GM23248 (cell line): ENCODE measurements around the gene TPK1. TPM values are rescaled to one million over a fixed set of nuclear protein-coding genes. Genes with fewer than 3 reads are reported as not detected.

Source experiments
- DNase-seq: peaks from one replicate; pipeline ENCODE4 v3.0.0-alpha.2; 2015
- H2AFZ ChIP-seq: fragments of 200-600 bp; sonication (generic); 2 replicates; pipeline ENCODE4 v1.6.1; 2016; ENCODE audit warnings: antibody characterized with exemption
- H3F3A ChIP-seq: fragments of 200-600 bp; sonication (generic); 2 replicates; pipeline ENCODE4 v1.6.1; 2016; ENCODE audit warnings: mild to moderate bottlenecking, antibody characterized with exemption, mixed run types; ENCODE audit not compliant: insufficient read depth
- H3K27ac ChIP-seq: fragments of 200-600 bp; sonication (generic); 2 replicates; pipeline ENCODE4 v1.5.1; 2016; ENCODE audit warnings: mild to moderate bottlenecking
- H3K27me3 ChIP-seq: fragments of 200-600 bp; sonication (generic); replicated peaks from 2 replicates; pipeline ENCODE4 v1.6.1; 2016; ENCODE audit warnings: mild to moderate bottlenecking; ENCODE audit not compliant: insufficient read depth
- H3K36me3 ChIP-seq: fragments of 200-600 bp; sonication (generic); 2 replicates; pipeline ENCODE4 v1.6.1; 2016; ENCODE audit warnings: low read depth, mild to moderate bottlenecking
- H3K4me1 ChIP-seq: fragments of 200-600 bp; sonication (generic); 2 replicates; pipeline ENCODE4 v1.6.1; 2016; ENCODE audit warnings: mild to moderate bottlenecking; ENCODE audit not compliant: insufficient read depth
- H3K4me2 ChIP-seq: fragments of 200-600 bp; sonication (generic); one replicate; pipeline ENCODE4 v1.6.1; 2016; ENCODE audit warnings: mild to moderate bottlenecking; ENCODE audit not compliant: unreplicated experiment
- H3K4me3 ChIP-seq: fragments of 200-600 bp; sonication (generic); 2 replicates; pipeline ENCODE4 v1.5.1; 2016; ENCODE audit warnings: mild to moderate bottlenecking
- H3K79me2 ChIP-seq: fragments of 200-600 bp; sonication (generic); 2 replicates; pipeline ENCODE4 v1.6.1; 2016; ENCODE audit warnings: mild to moderate bottlenecking; ENCODE audit not compliant: insufficient read depth
- H3K9ac ChIP-seq: fragments of 200-600 bp; sonication (generic); 2 replicates; pipeline ENCODE4 v1.6.1; 2016; ENCODE audit warnings: mild to moderate bottlenecking
- H3K9me2 ChIP-seq: fragments of 200-600 bp; sonication (generic); 2 replicates; pipeline ENCODE4 v1.6.1; 2016; ENCODE audit warnings: mixed run types, mild to moderate bottlenecking, moderate library complexity; ENCODE audit not compliant: insufficient read depth
- H3K9me3 ChIP-seq: fragments of 200-600 bp; sonication (generic); one replicate; pipeline ENCODE4 v1.6.1; 2017; ENCODE audit warnings: low read depth
- H4K20me1 ChIP-seq: fragments of 200-600 bp; sonication (generic); 2 replicates; pipeline ENCODE4 v1.6.0; 2016; ENCODE audit not compliant: insufficient read depth
- EZH2 ChIP-seq: fragments of 200-600 bp; sonication (generic); IDR thresholded peaks from 2 replicates; pipeline ENCODE4 v1.6.1; 2018; ENCODE audit warnings: antibody characterized with exemption, mild to moderate bottlenecking; ENCODE audit not compliant: insufficient read depth, poor library complexity, severe bottlenecking
- EZH2phosphoT487 ChIP-seq: fragments of 200-600 bp; sonication (generic); IDR thresholded peaks from 2 replicates; pipeline ENCODE4 v1.6.1; 2018; ENCODE audit warnings: antibody characterized with exemption, moderate library complexity, mild to moderate bottlenecking, low read depth; ENCODE audit not compliant: insufficient read depth
- WGBS, 2 experiments: methylation state at CpG; one replicate each; pipeline ENCODE4 v1.1.6; 2015 to 2017; ENCODE audit warnings: low lambda C conversion rate in 2 of 2, low coverage in 1 of 2; ENCODE audit errors: missing lambda C conversion rate in 2 of 2; 5-methylcytosine and 5-hydroxymethylcytosine counted together
- in situ Hi-C: fragments of 300-500 bp; cut with MboI; formaldehyde crosslinking; loops from 2 replicates; pipeline ENCODE4 v1.15.0; 2020
- polyA plus RNA-seq: library from polyadenylated mRNA; unstranded; fragments of >200 nt; fragmentation: Nextera tagmentation; extraction: Ambion mirVana; gene quantifications from 2 replicates; pipeline ENCODE4 v1.2.1, GENCODE V29; 2016
- total RNA-seq: library from RNA; depleted of rRNA; stranded (reverse); fragments of >200 nt; shearing (Covaris generic); gene quantifications from 2 replicates; pipeline ENCODE4 v1.2.3, GENCODE V29; 2014

Gene TPK1
- total and polyA plus RNA-seq, 2 experiments from 2014 or later, result 2.9 to 3.7 TPM

DNA sequence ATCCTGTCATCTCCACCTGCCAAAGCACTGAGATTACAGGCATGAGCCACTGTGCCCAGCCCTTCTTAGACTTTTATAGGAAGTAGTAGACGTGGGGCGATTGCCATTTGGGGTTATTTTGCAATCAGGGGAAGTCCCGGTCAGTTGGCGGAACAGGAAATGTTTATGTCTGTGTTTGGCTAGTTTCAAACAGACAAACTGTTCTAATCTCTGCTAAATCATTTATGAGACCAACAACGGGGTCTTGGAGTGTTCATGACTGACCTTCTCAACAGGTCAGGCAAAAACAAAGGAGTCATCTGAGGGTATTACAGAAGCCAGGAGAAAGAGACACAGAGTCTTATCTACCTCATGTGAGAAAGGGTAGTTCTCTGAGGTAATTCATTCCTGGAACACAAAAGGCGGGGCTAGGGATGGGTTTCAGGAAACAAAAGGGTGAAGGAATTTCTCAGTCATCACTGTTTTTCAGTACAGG lies 6.6 kb upstream of the TPK1 start:
- Histone ChIP-seq H3K4me3 (no peak overlapping the region), H3K9me2 (no peaks in the 10 kb centered on the region), H3F3A (no peaks in the 10 kb centered on the region), H3K4me1 (no peaks in the 10 kb centered on the region), H3K79me2 (no peaks in the 10 kb centered on the region), H3K27me3 (no peaks in the 10 kb centered on the region), H3K9me3 (no peaks in the 10 kb centered on the region), H3K9ac (no peak overlapping the region), H3K4me2 (no peak overlapping the region), H2AFZ (0 out of 2 replicates have a peak overlapping the region, but pooled peaks have one; percentile 26), H4K20me1 (no peaks in the 10 kb centered on the region), H3K27ac (no peak overlapping the region), H3K36me3 (no peaks in the 10 kb centered on the region)
- WGBS, 2 experiments, result 34 to 37% methylated on average over 6 of the region's 6 CpGs
- in situ Hi-C loops, result no loop called here
- DNase-seq, result no peak
- TF ChIP-seq EZH2phosphoT487 (no peak), EZH2 (no peak)

DNA sequence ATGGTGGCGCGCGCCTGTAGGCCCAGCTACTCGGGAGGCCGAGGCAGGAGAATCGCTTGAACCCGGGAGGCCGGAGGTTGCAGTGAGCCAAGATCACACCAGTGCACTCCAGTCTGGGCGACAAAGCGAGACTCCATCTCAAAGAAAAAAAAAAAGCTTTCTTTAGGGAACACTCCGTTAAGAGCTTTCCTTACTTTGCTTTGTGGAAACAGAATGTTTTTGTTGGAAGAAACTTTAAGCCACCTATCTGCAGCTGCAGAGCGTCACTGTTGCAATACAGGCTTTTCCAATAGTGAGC lies 641 bp upstream of the TPK1 start:
- Histone ChIP-seq H3K36me3 (no peaks in the 10 kb centered on the region), H3K79me2 (no peaks in the 10 kb centered on the region), H3K9me3 (no peaks in the 10 kb centered on the region), H3K27ac (no peak overlapping the region), H3K4me1 (0 out of 2 replicates have a peak, but pooled peaks cover 4% of the 10 kb centered on the region), H3K4me3 (no peak overlapping the region), H2AFZ (peak overlapping the region; percentile 99), H3F3A (peaks cover 11% of the 10 kb centered on the region), H3K9ac (no peak overlapping the region), H3K4me2 (no peak overlapping the region), H3K27me3 (no peaks in the 10 kb centered on the region), H3K9me2 (no peaks in the 10 kb centered on the region), H4K20me1 (no peaks in the 10 kb centered on the region)
- WGBS, 2 experiments, result 94 to 99% methylated on average over 12 of the region's 12 CpGs
- no peak for DNase-seq
- TF ChIP-seq EZH2phosphoT487 (no peak), EZH2 (no peak)
- in situ Hi-C loops, result no loop called here

DNA sequence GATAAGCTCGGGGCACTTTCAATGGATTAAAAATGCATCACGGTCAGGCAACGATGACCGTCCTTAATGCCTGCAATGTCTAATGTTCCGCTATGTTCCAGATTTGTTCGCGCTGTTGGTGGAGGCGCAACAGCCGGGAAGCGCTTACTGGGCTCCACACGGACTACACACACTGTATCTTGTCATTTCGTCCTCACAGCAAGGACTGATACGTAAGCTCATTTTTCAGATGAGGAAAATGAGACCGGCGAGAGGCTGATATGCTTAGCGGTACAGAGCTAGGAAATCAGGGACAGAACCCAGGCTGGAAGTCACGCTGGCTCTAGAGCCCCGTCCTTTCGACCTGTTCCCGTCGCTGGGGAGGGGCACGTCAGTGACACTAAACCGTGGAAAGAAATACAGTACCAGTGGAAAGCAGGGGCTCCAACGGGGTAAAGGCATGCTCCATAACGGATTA lies 670 bp downstream of the TPK1 start:
- Histone ChIP-seq H2AFZ (peak overlapping the region; percentile 99), H3K79me2 (no peaks in the 10 kb centered on the region), H4K20me1 (no peaks in the 10 kb centered on the region), H3K4me2 (peak overlapping the region; percentile 91), H3K36me3 (no peaks in the 10 kb centered on the region), H3K27me3 (no peaks in the 10 kb centered on the region), H3K4me1 (0 out of 2 replicates have a peak, but pooled peaks cover 4% of the 10 kb centered on the region), H3K27ac (peak overlapping the region; percentile 56), H3K4me3 (peak overlapping the region; percentile 90), H3K9me3 (no peaks in the 10 kb centered on the region), H3F3A (peaks cover 11% of the 10 kb centered on the region), H3K9me2 (no peaks in the 10 kb centered on the region), H3K9ac (peak overlapping the region; percentile 80)
- 0 to 1% methylated on average over 25 of the region's 25 CpGs for WGBS, 2 experiments
- TF ChIP-seq EZH2, result no peak
- TF ChIP-seq EZH2phosphoT487, result no peak
- peak; percentile 72 for DNase-seq
- in situ Hi-C loops, result no loop called here

DNA sequence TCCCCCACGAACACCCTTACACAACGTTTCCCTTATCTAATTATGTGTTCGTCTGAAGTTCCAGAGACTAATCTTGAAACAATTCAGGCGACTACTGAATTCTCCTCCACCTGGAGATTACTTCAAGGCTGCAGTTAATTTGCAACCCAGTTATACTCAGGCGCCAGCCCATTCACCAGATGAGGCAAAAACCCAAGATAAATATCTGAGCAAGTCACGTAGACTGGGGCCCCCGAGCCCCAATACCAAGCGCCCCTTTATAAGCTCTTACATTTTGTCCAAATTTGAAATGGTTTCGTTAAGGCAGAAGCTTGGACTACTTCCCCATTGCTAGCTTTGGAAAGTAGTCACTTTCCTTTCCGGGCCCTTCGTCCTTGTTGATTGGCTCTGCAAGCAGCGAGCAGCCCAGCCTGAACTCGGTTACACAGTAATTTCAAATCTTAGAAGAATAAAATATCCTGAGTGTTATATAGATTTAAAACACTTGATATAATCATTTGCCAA lies 1.2 kb downstream of the TPK1 start:
- Histone ChIP-seq H4K20me1 (no peaks in the 10 kb centered on the region), H3K79me2 (no peaks in the 10 kb centered on the region), H3K27me3 (no peaks in the 10 kb centered on the region), H3F3A (peaks cover 11% of the 10 kb centered on the region), H3K27ac (peak overlapping the region; percentile 56), H2AFZ (peak overlapping the region; percentile 99), H3K4me2 (peak overlapping the region; percentile 91), H3K9me2 (no peaks in the 10 kb centered on the region), H3K9ac (peak overlapping the region; percentile 80), H3K4me3 (peak overlapping the region; percentile 90), H3K4me1 (0 out of 2 replicates have a peak, but pooled peaks cover 4% of the 10 kb centered on the region), H3K36me3 (no peaks in the 10 kb centered on the region), H3K9me3 (no peaks in the 10 kb centered on the region)
- no peak for TF ChIP-seq EZH2phosphoT487
- no peak for TF ChIP-seq EZH2
- in situ Hi-C loops, result no loop called here
- WGBS, 2 experiments, result 22 to 27% methylated on average over 13 of the region's 13 CpGs
- peak; percentile 68 for DNase-seq

DNA sequence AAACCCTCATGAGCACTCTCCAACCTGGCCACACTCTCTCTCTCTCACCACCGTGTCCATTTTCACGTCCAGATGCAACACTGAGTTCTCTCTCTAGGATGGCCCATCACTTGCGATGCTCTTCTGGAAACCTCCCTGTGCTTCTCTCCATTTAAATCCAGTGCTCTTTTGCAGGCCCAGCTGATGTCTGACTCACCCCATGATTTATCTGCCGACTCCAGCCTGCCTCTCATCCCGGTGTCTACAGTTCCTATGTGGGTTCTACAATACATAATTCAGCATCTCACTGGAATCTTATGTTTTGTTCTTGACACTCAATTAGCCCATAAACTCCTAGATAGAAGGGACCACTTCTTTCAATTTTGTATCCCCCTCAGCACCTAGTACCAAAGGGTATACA lies 5.0 kb downstream of the TPK1 start:
- 60 to 61% methylated on average over 5 of the region's 5 CpGs for whole genome bisulfite sequencing, 2 experiments
- in situ Hi-C loops, result no loop called here
- TF ChIP-seq EZH2 (no peak), EZH2phosphoT487 (no peak)
- Histone ChIP-seq H3K9ac (no peak overlapping the region), H4K20me1 (no peaks in the 10 kb centered on the region), H3K4me3 (no peak overlapping the region), H3K4me2 (no peak overlapping the region), H3F3A (peaks cover 18% of the 10 kb centered on the region), H3K79me2 (no peaks in the 10 kb centered on the region), H3K27ac (no peak overlapping the region), H3K9me2 (no peaks in the 10 kb centered on the region), H3K9me3 (no peaks in the 10 kb centered on the region), H3K36me3 (no peaks in the 10 kb centered on the region), H3K27me3 (no peaks in the 10 kb centered on the region), H3K4me1 (peaks cover 13% of the 10 kb centered on the region), H2AFZ (no peak overlapping the region)
- DNase-seq, result peak; percentile 44
